Breast epithelium (tissue), 4 donors: ENCODE data around the gene NDUFS8. TPM values are rescaled to one million over a fixed set of nuclear protein-coding genes. Genes with fewer than 3 reads are reported as not detected.
"Not testable (repeated sequence)": the region's sequence is repeated elsewhere in the genome, so short reads cannot be mapped to it uniquely, and the experiment has no call there.

Source experiments
- DNase-seq, 2 donors: peaks; one replicate each; pipeline ENCODE4 v3.0.0-alpha.2; 2019; ENCODE audit warnings: low spot score in 2 of 2
- H3K27ac ChIP-seq, 2 donors: fragments of 200-600 bp; sonication (generic) in 1 of 2; one replicate each; pipeline ENCODE4 v1.5.1; 2016 to 2019; ENCODE audit warnings: mild to moderate bottlenecking in 1 of 2
- H3K27me3 ChIP-seq, 2 donors: fragments of 200-600 bp; sonication (generic) in 1 of 2; one replicate each; pipeline versions ENCODE4 v1.5.1 to v1.6.0; 2017 to 2019; ENCODE audit warnings: control low read depth in 1 of 2, mild to moderate bottlenecking in 1 of 2
- H3K36me3 ChIP-seq: fragments of 200-600 bp; one replicate; pipeline ENCODE4 v1.5.1; 2019
- H3K4me1 ChIP-seq, 2 donors: fragments of 200-600 bp; sonication (generic); one replicate each; pipeline ENCODE4 v1.5.1; 2016 to 2019; ENCODE audit warnings: control low read depth in 1 of 2
- H3K4me3 ChIP-seq, 3 donors: fragments of 200-600 bp; sonication (generic); 1 replicate in 2 of 3; 2 replicates in 1 of 3; pipeline ENCODE4 v1.5.1; 2016 to 2019; ENCODE audit warnings: mild to moderate bottlenecking in 3 of 3, moderate library complexity in 2 of 3
- H3K9me3 ChIP-seq, 2 donors: fragments of 200-600 bp; sonication (generic) in 1 of 2; one replicate each; pipeline ENCODE4 v1.5.1; 2016 to 2019; ENCODE audit warnings: control low read depth in 1 of 2
- POLR2A ChIP-seq: fragments of 450-650 bp; IDR thresholded peaks from one replicate; pipeline ENCODE4 v1.6.1; 2016; ENCODE audit warnings: antibody characterized with exemption, mild to moderate bottlenecking, moderate library complexity
- POLR2AphosphoS5 ChIP-seq, 3 donors: sonication (generic); formaldehyde crosslinking; IDR thresholded peaks; one replicate each; pipeline ENCODE4 v1.6.1; 2017; ENCODE audit warnings: antibody characterized with exemption in 3 of 3
- intact Hi-C: fragments of 100-400 bp; cut with DNase I; formaldehyde crosslinking; loops from one replicate; pipeline ENCODE4 v1.15.1; 2023; ENCODE audit warnings: low total_unique reads
- total RNA-seq, 3 donors: library from RNA; depleted of rRNA; stranded (reverse); fragments of >200 nt; gene quantifications; one replicate each; pipeline ENCODE4 v1.1.0, GENCODE V29; 2016
- TF ChIP-seq, protein P1 (sequence below), 3 donors: fragments of 450-650 bp; IDR thresholded peaks; one replicate each; pipeline ENCODE4 v1.5.1; 2016 to 2017; ENCODE audit warnings: antibody characterized with exemption in 3 of 3, mild to moderate bottlenecking in 3 of 3, moderate library complexity in 3 of 3

Gene NDUFS8
- total RNA-seq, 3 donors from 2014 or later: 105 to 117 (median 117) TPM

- TF ChIP-seq, protein P1, sequence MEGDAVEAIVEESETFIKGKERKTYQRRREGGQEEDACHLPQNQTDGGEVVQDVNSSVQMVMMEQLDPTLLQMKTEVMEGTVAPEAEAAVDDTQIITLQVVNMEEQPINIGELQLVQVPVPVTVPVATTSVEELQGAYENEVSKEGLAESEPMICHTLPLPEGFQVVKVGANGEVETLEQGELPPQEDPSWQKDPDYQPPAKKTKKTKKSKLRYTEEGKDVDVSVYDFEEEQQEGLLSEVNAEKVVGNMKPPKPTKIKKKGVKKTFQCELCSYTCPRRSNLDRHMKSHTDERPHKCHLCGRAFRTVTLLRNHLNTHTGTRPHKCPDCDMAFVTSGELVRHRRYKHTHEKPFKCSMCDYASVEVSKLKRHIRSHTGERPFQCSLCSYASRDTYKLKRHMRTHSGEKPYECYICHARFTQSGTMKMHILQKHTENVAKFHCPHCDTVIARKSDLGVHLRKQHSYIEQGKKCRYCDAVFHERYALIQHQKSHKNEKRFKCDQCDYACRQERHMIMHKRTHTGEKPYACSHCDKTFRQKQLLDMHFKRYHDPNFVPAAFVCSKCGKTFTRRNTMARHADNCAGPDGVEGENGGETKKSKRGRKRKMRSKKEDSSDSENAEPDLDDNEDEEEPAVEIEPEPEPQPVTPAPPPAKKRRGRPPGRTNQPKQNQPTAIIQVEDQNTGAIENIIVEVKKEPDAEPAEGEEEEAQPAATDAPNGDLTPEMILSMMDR (IDR thresholded peaks at IDR 0.05): peak in 2 of 3 donors; percentile 55 to 76
- H3K4me1 ChIP-seq, H3K4me3 ChIP-seq, H3K27me3 ChIP-seq, H3K27ac ChIP-seq, intact Hi-C loops, H3K9me3 ChIP-seq, H3K36me3 ChIP-seq: not testable (repeated sequence)
- DNase-seq: peak in 1 of 2 donors; percentile 75
Measured at GRCh38 chr11:67993821-67994220, 36.7 kb upstream of the NDUFS8 start.

DNA sequence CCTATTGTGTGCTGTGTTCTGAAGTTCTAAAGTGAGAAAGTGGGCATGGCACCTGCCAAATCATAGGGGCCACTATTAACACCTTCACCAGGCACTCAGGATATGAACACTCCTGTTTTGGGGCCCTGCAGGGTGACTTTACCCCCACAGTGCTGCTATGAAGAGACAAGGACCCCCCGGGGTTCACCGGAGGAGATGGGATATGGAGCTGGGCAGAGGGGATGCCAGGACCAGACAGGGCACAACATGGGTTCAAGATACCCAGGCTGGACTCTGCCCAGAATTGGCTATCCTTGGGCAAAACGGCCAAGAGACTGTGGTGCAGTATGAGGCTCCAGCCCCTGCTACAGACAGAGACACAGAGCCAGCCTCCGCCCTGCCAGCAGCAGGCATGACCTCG lies 36.1 kb upstream of the NDUFS8 start:
- intact Hi-C loops, H3K9me3 ChIP-seq, DNase-seq, H3K4me3 ChIP-seq, H3K27ac ChIP-seq, H3K27me3 ChIP-seq, H3K4me1 ChIP-seq, H3K36me3 ChIP-seq: not testable (repeated sequence)

DNA sequence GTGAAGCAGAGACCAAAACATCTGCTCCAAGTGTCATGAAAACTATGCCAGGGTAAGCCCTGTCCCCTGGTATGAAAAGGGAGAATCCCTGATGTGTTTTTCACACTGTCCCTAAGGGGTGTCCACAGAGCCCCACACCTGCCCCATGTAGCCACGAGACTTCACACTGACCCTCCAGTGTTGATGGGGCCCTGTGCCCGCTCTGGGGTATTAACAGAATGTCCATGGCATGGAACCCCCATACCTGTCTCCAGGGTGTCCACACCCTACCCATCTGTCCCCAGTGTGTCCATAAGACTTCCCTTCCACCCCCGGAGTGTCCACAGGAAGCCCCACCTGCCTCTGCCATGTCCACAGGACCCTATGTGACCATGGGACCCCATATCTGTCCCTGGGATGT lies 35.4 kb upstream of the NDUFS8 start:
- H3K4me1 ChIP-seq, DNase-seq, H3K9me3 ChIP-seq, H3K36me3 ChIP-seq, H3K4me3 ChIP-seq, H3K27ac ChIP-seq, intact Hi-C loops, H3K27me3 ChIP-seq: not testable (repeated sequence)

- H3K4me3 ChIP-seq, DNase-seq, H3K4me1 ChIP-seq, H3K36me3 ChIP-seq, intact Hi-C loops, H3K9me3 ChIP-seq, H3K27me3 ChIP-seq, H3K27ac ChIP-seq: not testable (repeated sequence)
Measured at GRCh38 chr11:67995579-67995978, 34.9 kb upstream of the NDUFS8 start.

- intact Hi-C loops: no loop called here
- DNase-seq: no peak
- no peaks in the 10 kb centered on the region for H3K4me1 ChIP-seq
- TF ChIP-seq, protein P1 (IDR thresholded peaks at IDR 0.05): no peak
- no peak for TF ChIP-seq POLR2AphosphoS5 (IDR thresholded peaks at IDR 0.05)
- TF ChIP-seq POLR2A: no peak
- no peaks in the 10 kb centered on the region for H3K9me3 ChIP-seq
- H3K27ac ChIP-seq: no peak overlapping the region
- H3K4me3 ChIP-seq: no peak overlapping the region
- H3K36me3 ChIP-seq: no peaks in the 10 kb centered on the region
- no peaks in the 10 kb centered on the region for H3K27me3 ChIP-seq
Measured at GRCh38 chr11:67996051-67996450, 34.4 kb upstream of the NDUFS8 start.

DNA sequence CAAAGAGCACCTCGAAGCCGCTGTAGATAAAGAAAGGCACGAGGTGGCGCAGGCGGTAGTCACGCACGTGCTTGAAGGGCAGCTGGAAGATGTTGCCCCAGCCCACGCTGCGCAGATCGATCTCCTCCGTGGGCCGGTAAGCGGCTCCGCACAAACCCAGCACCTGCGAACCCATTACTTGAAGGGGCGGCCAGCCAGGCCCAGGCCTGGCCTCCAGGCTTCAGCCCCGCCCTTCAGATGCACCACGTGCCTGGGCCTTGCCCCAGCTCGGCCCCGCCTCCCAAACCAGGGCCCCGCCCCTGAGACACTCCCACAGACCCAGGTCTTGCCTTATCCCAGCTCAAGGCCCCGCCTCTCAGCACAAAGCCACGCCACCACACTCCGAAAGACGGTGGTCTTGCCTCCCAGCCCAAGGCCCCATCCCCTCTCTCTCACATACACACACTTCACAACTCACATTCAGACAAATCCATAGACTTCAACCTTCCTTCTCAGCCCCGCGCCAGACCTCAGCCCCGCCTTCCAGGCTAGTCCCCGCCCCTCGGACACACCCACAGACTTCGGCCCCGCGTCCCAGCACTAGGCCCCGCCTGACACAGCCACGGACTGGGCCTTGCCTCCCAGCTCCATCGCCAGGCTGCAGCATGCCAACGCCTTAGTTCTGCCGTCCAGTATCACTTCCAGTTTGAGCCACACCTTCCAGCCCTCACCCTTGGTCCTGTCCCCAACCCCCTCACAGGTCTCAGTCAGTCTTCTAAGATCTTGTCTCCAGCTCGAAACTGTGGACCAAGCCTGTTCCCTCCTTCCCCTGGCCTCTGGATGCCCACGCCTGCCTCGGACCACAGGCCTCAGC lies 33.6 kb upstream of the NDUFS8 start:
- Histone ChIP-seq H3K27ac (no peak overlapping the region), H3K4me3 (no peak overlapping the region)

More for the DNA sequence above, 33.6 kb upstream of the NDUFS8 start:
- no peaks in the 10 kb centered on the region for H3K9me3 ChIP-seq
- H3K27me3 ChIP-seq: no peaks in the 10 kb centered on the region
- H3K4me1 ChIP-seq: no peaks in the 10 kb centered on the region
- intact Hi-C loops: no loop called here
- TF ChIP-seq POLR2A (no peak), POLR2AphosphoS5 (IDR thresholded peaks at IDR 0.05) (no peak)
- TF ChIP-seq, protein P1 (IDR thresholded peaks at IDR 0.05): no peak
- DNase-seq: no peak
- no peaks in the 10 kb centered on the region for H3K36me3 ChIP-seq
